ENCODE data around the gene MLH1.

- no peak for TF ChIP-seq EZH2phosphoT487 (IDR thresholded peaks at IDR 0.05; ENCODE audit: low read depth, severe bottlenecking, unreplicated experiment)
- TF ChIP-seq, protein P1, sequence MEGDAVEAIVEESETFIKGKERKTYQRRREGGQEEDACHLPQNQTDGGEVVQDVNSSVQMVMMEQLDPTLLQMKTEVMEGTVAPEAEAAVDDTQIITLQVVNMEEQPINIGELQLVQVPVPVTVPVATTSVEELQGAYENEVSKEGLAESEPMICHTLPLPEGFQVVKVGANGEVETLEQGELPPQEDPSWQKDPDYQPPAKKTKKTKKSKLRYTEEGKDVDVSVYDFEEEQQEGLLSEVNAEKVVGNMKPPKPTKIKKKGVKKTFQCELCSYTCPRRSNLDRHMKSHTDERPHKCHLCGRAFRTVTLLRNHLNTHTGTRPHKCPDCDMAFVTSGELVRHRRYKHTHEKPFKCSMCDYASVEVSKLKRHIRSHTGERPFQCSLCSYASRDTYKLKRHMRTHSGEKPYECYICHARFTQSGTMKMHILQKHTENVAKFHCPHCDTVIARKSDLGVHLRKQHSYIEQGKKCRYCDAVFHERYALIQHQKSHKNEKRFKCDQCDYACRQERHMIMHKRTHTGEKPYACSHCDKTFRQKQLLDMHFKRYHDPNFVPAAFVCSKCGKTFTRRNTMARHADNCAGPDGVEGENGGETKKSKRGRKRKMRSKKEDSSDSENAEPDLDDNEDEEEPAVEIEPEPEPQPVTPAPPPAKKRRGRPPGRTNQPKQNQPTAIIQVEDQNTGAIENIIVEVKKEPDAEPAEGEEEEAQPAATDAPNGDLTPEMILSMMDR (IDR thresholded peaks at IDR 0.05; ENCODE audit: poor library complexity): no peak
Measured at GRCh38 chr3:36957063-36957462, 36.3 kb upstream of the MLH1 start.

Measured in hepatocyte (in vitro differentiated cells).